MM.1S (cell line): ENCODE results near the gene SLIT3.

Experiments used
- CTCF ChIP-seq: fragments of 300-600 bp; sonication (generic); IDR thresholded peaks from 2 replicates; pipeline ENCODE4 v1.5.1; 2016; ENCODE audit warnings: antibody characterized with exemption, low read length, mixed read lengths
- EZH2 ChIP-seq: fragments of 300-600 bp; sonication (generic); optimal IDR thresholded peaks from 2 replicates; pipeline ENCODE3; 2017; ENCODE audit warnings: low read depth, mild to moderate bottlenecking, antibody characterized with exemption, low read length, mixed read lengths
- EZH2phosphoT487 ChIP-seq: fragments of 300-600 bp; sonication (generic); IDR thresholded peaks from 2 replicates; pipeline ENCODE4 v1.6.1; 2018; ENCODE audit warnings: antibody characterized with exemption, low read length

- no peak for TF ChIP-seq EZH2
- no peak for TF ChIP-seq CTCF
- no peak for TF ChIP-seq EZH2phosphoT487
Observed at GRCh38 chr5:168920019-168920810, 380.7 kb downstream of the SLIT3 start.
